Endothelial cell (in vitro differentiated cells): Measurements from ENCODE around the gene TBK1. TPM values are rescaled to one million over a fixed set of nuclear protein-coding genes. Genes with fewer than 3 reads are reported as not detected.

Experiments
- DNase-seq: peaks from one replicate; pipeline ENCODE4 v3.0.0; 2021; ENCODE audit warnings: low spot score
- H3K27ac Mint-ChIP-seq: one replicate; pipeline ENCODE4 v1.8.0; 2021; ENCODE audit warnings: mixed read lengths, inconsistent platforms; ENCODE audit not compliant: unreplicated experiment
- H3K27me3 Mint-ChIP-seq: one replicate; pipeline ENCODE4 v1.8.0; 2021; ENCODE audit warnings: mild to moderate bottlenecking, moderate library complexity, mixed read lengths, inconsistent platforms; ENCODE audit not compliant: unreplicated experiment
- H3K36me3 Mint-ChIP-seq: one replicate; pipeline ENCODE4 v1.8.0; 2021; ENCODE audit warnings: mild to moderate bottlenecking, low read depth, mixed read lengths, inconsistent platforms; ENCODE audit not compliant: unreplicated experiment
- H3K4me1 Mint-ChIP-seq: one replicate; pipeline ENCODE4 v1.8.0; 2021; ENCODE audit warnings: mild to moderate bottlenecking, mixed read lengths, inconsistent platforms; ENCODE audit not compliant: unreplicated experiment
- H3K4me3 Mint-ChIP-seq: one replicate; pipeline ENCODE4 v1.8.0; 2021; ENCODE audit warnings: mild to moderate bottlenecking, mixed read lengths, inconsistent platforms; ENCODE audit not compliant: unreplicated experiment
- H3K9me3 Mint-ChIP-seq: one replicate; pipeline ENCODE4 v1.8.0; 2021; ENCODE audit warnings: mixed read lengths, inconsistent platforms; ENCODE audit not compliant: unreplicated experiment
- CTCF ChIP-seq: fragments of 200-600 bp; sonication (generic); IDR thresholded peaks from one replicate; pipeline ENCODE4 v1.5.0; 2021; ENCODE audit warnings: antibody characterized with exemption; ENCODE audit not compliant: unreplicated experiment
- total RNA-seq: library from RNA; stranded (reverse); fragmentation: NEBNext Ultra II Directional; extraction: Animal tissue kit (Norgen Biotek cat#: 25700); gene quantifications from one replicate; pipeline ENCODE4 v1.2.1, GENCODE V29; 2021; ENCODE audit not compliant: unreplicated experiment

Gene TBK1
- total RNA-seq, 1 donor from 2014 or later, result 20.6 TPM

DNA sequence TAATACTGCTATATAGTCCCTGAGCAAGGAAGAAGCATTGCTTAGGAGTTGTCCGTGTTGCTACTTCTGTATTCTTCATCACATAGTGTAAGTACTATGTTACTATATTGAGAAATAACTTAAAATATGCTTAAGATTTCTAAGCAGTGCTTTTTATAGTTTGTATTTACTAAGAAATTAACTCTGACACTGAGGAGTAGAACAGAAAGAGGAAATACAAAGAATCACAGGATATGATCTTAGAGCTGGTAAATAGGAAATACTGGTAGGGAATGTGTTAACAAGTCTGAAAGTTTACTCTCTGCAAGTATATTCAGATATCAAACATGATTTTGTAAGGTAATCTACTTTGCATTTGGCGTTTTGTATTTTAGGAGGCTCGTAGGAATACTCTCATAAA lies 32.2 kb upstream of the TBK1 start:
- H3K9me3 Mint-ChIP-seq, result no peaks in the 10 kb centered on the region
- no peaks in the 10 kb centered on the region for H3K27me3 Mint-ChIP-seq
- H3K4me1 Mint-ChIP-seq, result peaks cover 15% of the 10 kb centered on the region
- H3K36me3 Mint-ChIP-seq, result peaks cover 18% of the 10 kb centered on the region
- TF ChIP-seq CTCF, result no peak
- no peak for DNase-seq
- H3K27ac Mint-ChIP-seq, result peak overlapping the region; percentile 99
- H3K4me3 Mint-ChIP-seq, result peak overlapping the region; percentile 56

- H3K4me1 Mint-ChIP-seq, result no peaks in the 10 kb centered on the region
- no peaks in the 10 kb centered on the region for H3K9me3 Mint-ChIP-seq
- H3K4me3 Mint-ChIP-seq, result no peak overlapping the region
- H3K36me3 Mint-ChIP-seq, result peaks cover 25% of the 10 kb centered on the region
- H3K27me3 Mint-ChIP-seq, result no peaks in the 10 kb centered on the region
- no peak for DNase-seq
- no peak overlapping the region for H3K27ac Mint-ChIP-seq
- no peak for TF ChIP-seq CTCF
Observed at GRCh38 chr12:64427988-64428387, 23.9 kb upstream of the TBK1 start.

DNA sequence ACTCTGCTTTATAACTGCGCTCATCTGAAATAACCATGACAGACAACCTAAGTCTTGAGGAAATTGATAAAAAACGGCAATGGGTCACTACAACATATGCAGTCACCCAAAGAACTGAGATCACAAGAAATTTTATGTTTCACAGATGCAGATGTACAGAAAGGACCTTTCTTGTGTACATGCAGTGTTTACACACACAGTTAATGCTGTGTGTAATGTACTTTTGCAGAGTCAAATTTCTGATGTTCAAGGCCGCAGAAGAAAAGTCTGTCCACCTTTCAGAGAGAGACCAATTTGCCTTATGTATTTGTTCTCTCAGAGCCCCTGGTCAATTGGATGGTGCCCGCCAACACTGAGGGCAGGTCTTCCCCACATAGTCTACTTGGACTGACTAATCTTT lies 23.0 kb upstream of the TBK1 start:
- no peaks in the 10 kb centered on the region for H3K4me1 Mint-ChIP-seq
- H3K27me3 Mint-ChIP-seq, result no peaks in the 10 kb centered on the region
- H3K4me3 Mint-ChIP-seq, result no peak overlapping the region
- no peak for DNase-seq
- H3K27ac Mint-ChIP-seq, result no peak overlapping the region
- no peaks in the 10 kb centered on the region for H3K9me3 Mint-ChIP-seq
- no peak for TF ChIP-seq CTCF
- H3K36me3 Mint-ChIP-seq, result peaks cover 24% of the 10 kb centered on the region

DNA sequence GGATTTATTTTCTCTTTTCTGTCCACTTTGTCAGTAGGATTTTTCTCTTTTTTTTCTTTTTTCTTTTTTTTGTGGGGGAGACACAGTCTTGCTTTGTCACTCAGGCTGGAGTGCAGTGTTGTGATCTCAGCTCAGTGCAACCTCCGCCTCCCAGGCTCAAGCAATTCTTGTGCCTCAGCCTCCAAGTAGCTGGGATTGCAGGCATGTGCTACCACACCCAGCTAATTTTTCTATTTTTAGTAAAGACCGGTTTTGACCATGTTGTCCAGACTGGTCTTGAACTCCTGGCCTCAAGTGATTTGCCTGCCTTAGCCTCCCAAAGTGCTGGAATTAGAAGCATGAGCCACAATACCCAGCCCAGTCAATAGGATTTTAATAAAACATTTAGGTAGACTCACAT lies 21.0 kb upstream of the TBK1 start:
- TF ChIP-seq CTCF, result no peak
- H3K9me3 Mint-ChIP-seq, result no peaks in the 10 kb centered on the region
- H3K27ac Mint-ChIP-seq, result no peak overlapping the region
- DNase-seq, result no peak
- no peak overlapping the region for H3K4me3 Mint-ChIP-seq
- H3K27me3 Mint-ChIP-seq, result no peaks in the 10 kb centered on the region
- no peaks in the 10 kb centered on the region for H3K4me1 Mint-ChIP-seq
- peaks cover 21% of the 10 kb centered on the region for H3K36me3 Mint-ChIP-seq

DNA sequence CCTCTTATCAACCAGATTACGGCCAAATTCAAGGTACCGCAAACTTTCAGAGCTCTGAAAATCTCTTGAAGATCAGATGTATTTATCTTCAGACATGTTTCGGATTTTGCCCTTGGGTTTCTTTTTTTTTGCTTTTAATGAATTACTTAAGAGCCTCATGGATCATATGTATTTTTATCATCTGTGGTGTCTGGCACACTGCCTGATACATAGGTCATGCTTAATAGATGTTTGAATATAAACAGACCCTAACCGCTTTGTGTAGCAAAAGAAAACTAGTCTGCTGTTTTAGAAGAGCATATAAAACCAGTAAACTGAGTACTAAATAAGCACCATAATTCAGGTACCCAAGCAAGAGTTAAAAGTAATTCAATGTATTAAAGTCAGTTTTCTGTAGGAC lies 20.1 kb upstream of the TBK1 start:
- no peak for TF ChIP-seq CTCF
- H3K9me3 Mint-ChIP-seq, result no peaks in the 10 kb centered on the region
- H3K4me3 Mint-ChIP-seq, result no peak overlapping the region
- H3K27me3 Mint-ChIP-seq, result no peaks in the 10 kb centered on the region
- no peak overlapping the region for H3K27ac Mint-ChIP-seq
- H3K4me1 Mint-ChIP-seq, result no peaks in the 10 kb centered on the region
- H3K36me3 Mint-ChIP-seq, result peaks cover 24% of the 10 kb centered on the region
- no peak for DNase-seq
